ENCODE measurements around the gene GAPVD1.
A peak's percentile ranks its signal among the peaks of the same experiment; 100 is the strongest.

The GAPVD1 gene

GRCh38 chr9:125325826-125326225 lies 64.2 kb downstream of the GAPVD1 start:
- Mint-ChIP-seq H3K27me3 (no peaks in the 10 kb centered on the region), H3K4me1 (no peaks in the 10 kb centered on the region), H3K36me3 (peaks cover 15% of the 10 kb centered on the region), H3K9me3 (no peaks in the 10 kb centered on the region), H3K27ac (no peak overlapping the region), H3K4me3 (no peak overlapping the region)

DNA sequence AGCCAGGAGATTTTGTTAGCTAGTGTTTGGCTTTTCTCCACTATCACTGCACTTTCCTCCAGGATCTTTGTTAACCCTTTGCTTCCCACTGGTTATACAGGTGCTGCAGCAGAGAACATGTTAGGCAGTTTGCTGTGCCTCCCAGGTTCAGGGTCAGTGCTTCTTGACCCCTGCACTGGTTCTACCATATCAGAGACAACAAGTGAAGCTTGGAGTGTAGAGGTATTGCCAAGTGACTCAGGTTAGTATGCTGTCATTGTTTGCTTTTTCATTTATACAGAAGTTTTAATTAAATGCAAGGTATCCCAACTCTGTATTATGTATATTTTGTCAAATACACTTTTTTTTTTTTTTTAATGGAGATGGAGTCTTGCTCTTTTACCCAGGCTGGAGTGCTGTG lies 68.4 kb downstream of the GAPVD1 start:
- Mint-ChIP-seq H3K9me3 (no peaks in the 10 kb centered on the region), H3K36me3 (peaks cover 15% of the 10 kb centered on the region), H3K4me3 (no peak overlapping the region), H3K27ac (no peak overlapping the region), H3K27me3 (no peaks in the 10 kb centered on the region), H3K4me1 (peaks cover 5% of the 10 kb centered on the region)

GRCh38 chr9:125330587-125330986 lies 69.0 kb downstream of the GAPVD1 start:
- peaks cover 16% of the 10 kb centered on the region for H3K36me3 Mint-ChIP-seq
- no peak overlapping the region for H3K27ac Mint-ChIP-seq
- no peaks in the 10 kb centered on the region for H3K9me3 Mint-ChIP-seq
- H3K27me3 Mint-ChIP-seq, result no peaks in the 10 kb centered on the region
- no peak overlapping the region for H3K4me3 Mint-ChIP-seq
- peaks cover 5% of the 10 kb centered on the region for H3K4me1 Mint-ChIP-seq

DNA sequence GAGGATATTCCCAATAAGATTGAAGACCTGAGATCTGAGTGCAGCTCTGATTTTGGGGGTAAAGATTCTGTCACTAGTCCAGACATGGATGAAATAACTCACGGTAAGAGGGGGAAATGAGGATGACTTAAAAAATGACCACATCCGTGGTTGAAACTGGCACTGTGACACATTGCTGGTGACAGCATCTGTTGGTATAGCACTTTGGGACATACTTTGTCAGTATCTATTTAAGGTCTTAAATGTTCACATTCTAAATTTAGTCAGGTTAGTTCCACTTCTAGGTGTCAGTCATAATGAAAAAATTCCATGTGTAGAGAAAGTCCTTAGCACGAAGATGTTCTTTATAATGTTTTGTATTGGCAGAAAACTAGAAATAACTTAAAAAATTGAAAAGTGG lies 70.9 kb downstream of the GAPVD1 start:
- H3K4me3 Mint-ChIP-seq, result no peak overlapping the region
- H3K27me3 Mint-ChIP-seq, result no peaks in the 10 kb centered on the region
- no peaks in the 10 kb centered on the region for H3K9me3 Mint-ChIP-seq
- peaks cover 16% of the 10 kb centered on the region for H3K36me3 Mint-ChIP-seq
- peak overlapping the region; percentile 32 for H3K27ac Mint-ChIP-seq
- peaks cover 5% of the 10 kb centered on the region for H3K4me1 Mint-ChIP-seq

DNA sequence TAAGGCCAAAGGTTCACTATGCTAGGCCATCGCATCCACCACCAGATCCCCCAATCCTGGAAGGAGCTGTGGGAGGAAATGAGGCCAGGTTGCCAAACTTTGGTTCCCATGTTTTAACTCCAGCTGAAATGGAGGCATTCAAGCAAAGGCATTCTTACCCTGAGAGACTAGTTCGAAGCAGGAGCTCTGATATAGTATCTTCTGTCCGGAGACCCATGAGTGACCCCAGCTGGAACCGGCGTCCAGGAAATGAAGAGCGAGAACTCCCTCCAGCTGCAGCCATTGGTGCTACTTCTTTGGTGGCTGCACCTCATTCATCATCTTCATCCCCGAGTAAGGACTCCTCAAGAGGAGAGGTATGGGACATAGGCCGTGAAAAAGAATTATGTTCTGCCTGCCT lies 75.6 kb downstream of the GAPVD1 start:
- H3K4me3 Mint-ChIP-seq, result no peak overlapping the region
- H3K27me3 Mint-ChIP-seq, result no peaks in the 10 kb centered on the region
- peaks cover 19% of the 10 kb centered on the region for H3K36me3 Mint-ChIP-seq
- no peaks in the 10 kb centered on the region for H3K9me3 Mint-ChIP-seq
- peaks cover 4% of the 10 kb centered on the region for H3K4me1 Mint-ChIP-seq
- no peak overlapping the region for H3K27ac Mint-ChIP-seq

- Mint-ChIP-seq H3K36me3 (peaks cover 17% of the 10 kb centered on the region), H3K4me3 (no peak overlapping the region), H3K9me3 (no peaks in the 10 kb centered on the region), H3K27me3 (no peaks in the 10 kb centered on the region), H3K4me1 (no peaks in the 10 kb centered on the region), H3K27ac (no peak overlapping the region)
Measured at GRCh38 chr9:125338929-125339328, 77.3 kb downstream of the GAPVD1 start.

DNA sequence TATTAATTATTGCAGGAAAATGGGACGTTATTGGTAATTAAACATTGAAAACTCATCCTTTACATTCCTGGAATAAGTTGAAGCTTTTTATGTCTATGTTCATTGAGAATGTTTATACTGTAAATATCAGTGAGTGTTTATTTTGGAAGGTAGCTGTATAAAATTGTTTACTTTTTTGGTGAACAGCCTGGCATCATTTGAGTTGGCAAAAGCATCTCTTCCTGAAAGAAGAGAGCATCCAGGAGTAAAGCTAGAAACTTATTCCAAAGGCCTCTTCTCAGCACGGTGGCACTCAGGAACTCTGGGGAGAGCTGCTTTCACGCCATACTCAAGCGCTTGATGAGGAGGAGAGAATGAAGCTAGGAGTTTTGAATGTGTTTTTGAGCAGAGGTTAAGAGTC lies 79.9 kb downstream of the GAPVD1 start:
- peaks cover 16% of the 10 kb centered on the region for H3K36me3 Mint-ChIP-seq
- no peaks in the 10 kb centered on the region for H3K4me1 Mint-ChIP-seq
- no peaks in the 10 kb centered on the region for H3K9me3 Mint-ChIP-seq
- no peaks in the 10 kb centered on the region for H3K27me3 Mint-ChIP-seq
- no peak overlapping the region for H3K4me3 Mint-ChIP-seq
- no peak overlapping the region for H3K27ac Mint-ChIP-seq

GRCh38 chr9:125343518-125344275 lies 82.1 kb downstream of the GAPVD1 start:
- H3K27me3 Mint-ChIP-seq, result no peaks in the 10 kb centered on the region

DNA sequence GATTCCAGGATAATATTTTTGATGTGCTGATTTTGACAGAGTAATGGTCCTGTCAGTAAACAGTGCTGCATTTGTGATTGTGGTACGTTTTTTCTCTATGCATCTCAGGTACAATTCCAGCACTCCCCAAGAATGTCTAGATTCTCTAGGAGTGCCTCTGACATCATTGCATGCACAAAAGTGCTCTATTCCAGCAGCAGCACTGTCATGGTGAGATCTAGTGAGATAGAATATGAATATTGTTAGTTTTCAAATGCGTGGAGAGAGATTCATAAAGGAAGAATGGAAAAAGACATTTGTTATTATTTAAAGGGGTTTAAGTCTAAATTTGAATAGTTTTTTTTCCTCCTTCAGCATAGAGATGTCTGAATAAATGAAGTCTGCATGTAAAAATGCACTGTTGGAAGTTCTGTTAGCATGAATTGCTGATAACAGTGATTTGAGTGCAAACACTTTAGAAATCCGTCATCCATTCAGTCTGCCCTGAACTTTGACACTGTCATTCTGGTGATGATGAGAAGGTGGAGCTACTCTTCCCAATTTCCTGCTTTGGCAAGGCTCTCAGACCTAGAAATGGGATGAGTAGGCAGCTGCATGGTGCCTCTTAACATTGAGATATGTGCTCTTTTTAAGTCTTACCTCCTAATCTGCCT lies 84.6 kb downstream of the GAPVD1 start:
- peaks cover 25% of the 10 kb centered on the region for H3K36me3 Mint-ChIP-seq
- no peaks in the 10 kb centered on the region for H3K9me3 Mint-ChIP-seq
- H3K27ac Mint-ChIP-seq, result no peak overlapping the region
- no peaks in the 10 kb centered on the region for H3K4me1 Mint-ChIP-seq
- H3K27me3 Mint-ChIP-seq, result no peaks in the 10 kb centered on the region
- H3K4me3 Mint-ChIP-seq, result no peak overlapping the region

More at GRCh38 chr9:125343518-125344275, 82.1 kb downstream of the GAPVD1 start:
- Mint-ChIP-seq H3K36me3 (peaks cover 13% of the 10 kb centered on the region), H3K9me3 (no peaks in the 10 kb centered on the region), H3K4me1 (no peaks in the 10 kb centered on the region), H3K4me3 (no peak overlapping the region), H3K27ac (no peak overlapping the region)

- Mint-ChIP-seq H3K4me1 (no peaks in the 10 kb centered on the region), H3K36me3 (peaks cover 10% of the 10 kb centered on the region), H3K27ac (no peak overlapping the region), H3K27me3 (no peaks in the 10 kb centered on the region), H3K9me3 (no peaks in the 10 kb centered on the region), H3K4me3 (no peak overlapping the region)
Measured at GRCh38 chr9:125355601-125356000, 94.0 kb downstream of the GAPVD1 start.

DNA sequence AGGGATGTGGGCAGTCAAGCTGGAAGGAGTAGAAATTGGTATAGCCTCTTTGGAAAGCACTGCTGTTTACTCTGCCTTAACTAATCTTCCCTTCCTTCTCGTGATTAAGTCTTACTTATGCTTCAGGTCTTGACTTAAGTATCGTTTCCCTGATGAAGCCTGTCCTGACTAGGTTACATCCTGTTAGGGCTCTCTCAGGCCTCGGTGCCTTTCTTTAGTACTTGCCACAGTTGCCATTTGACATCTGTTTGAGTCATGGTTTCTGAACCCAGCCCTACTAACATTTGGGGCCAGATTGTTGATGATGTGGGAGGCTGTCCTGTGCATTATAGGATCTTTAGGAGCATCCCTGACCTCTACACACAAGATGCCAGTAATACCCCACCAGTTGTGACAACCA lies 94.4 kb downstream of the GAPVD1 start:
- H3K9me3 Mint-ChIP-seq, result no peaks in the 10 kb centered on the region
- peaks cover 3% of the 10 kb centered on the region for H3K4me1 Mint-ChIP-seq
- H3K27ac Mint-ChIP-seq, result peak overlapping the region; percentile 35
- peaks cover 7% of the 10 kb centered on the region for H3K36me3 Mint-ChIP-seq
- no peak overlapping the region for H3K4me3 Mint-ChIP-seq
- no peaks in the 10 kb centered on the region for H3K27me3 Mint-ChIP-seq

GRCh38 chr9:125359011-125359410 lies 97.4 kb downstream of the GAPVD1 start:
- Mint-ChIP-seq H3K27ac (peak overlapping the region; percentile 49), H3K27me3 (no peaks in the 10 kb centered on the region), H3K4me1 (peaks cover 13% of the 10 kb centered on the region), H3K4me3 (no peak overlapping the region), H3K9me3 (no peaks in the 10 kb centered on the region), H3K36me3 (peaks cover 6% of the 10 kb centered on the region)

DNA sequence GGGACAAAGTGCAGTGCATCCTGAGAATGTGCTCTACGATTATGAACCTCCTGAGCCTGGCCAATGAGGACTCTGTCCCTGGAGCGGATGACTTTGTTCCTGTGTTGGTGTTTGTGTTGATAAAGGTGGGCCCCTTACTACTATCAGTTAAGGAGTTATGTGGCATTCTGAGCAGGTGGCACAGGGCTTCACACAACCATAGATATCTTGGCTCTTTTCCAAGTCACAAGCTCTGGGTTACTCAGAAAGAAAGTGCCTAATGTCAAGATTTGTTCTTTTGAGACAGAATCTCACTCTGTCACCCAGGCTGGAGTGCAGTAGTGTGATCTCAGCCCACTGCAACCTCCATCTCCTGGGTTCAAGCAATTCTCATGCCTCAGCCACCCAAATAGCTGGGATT lies 99.0 kb downstream of the GAPVD1 start:
- H3K4me3 Mint-ChIP-seq, result no peak overlapping the region
- H3K4me1 Mint-ChIP-seq, result peaks cover 13% of the 10 kb centered on the region
- no peaks in the 10 kb centered on the region for H3K27me3 Mint-ChIP-seq
- peaks cover 6% of the 10 kb centered on the region for H3K36me3 Mint-ChIP-seq
- no peak overlapping the region for H3K27ac Mint-ChIP-seq
- no peaks in the 10 kb centered on the region for H3K9me3 Mint-ChIP-seq

- Mint-ChIP-seq H3K36me3 (peaks cover 5% of the 10 kb centered on the region), H3K4me3 (no peak overlapping the region), H3K27ac (no peak overlapping the region), H3K4me1 (peaks cover 13% of the 10 kb centered on the region), H3K27me3 (no peaks in the 10 kb centered on the region), H3K9me3 (no peaks in the 10 kb centered on the region)
Measured at GRCh38 chr9:125361837-125362531, 100.4 kb downstream of the GAPVD1 start.

DNA sequence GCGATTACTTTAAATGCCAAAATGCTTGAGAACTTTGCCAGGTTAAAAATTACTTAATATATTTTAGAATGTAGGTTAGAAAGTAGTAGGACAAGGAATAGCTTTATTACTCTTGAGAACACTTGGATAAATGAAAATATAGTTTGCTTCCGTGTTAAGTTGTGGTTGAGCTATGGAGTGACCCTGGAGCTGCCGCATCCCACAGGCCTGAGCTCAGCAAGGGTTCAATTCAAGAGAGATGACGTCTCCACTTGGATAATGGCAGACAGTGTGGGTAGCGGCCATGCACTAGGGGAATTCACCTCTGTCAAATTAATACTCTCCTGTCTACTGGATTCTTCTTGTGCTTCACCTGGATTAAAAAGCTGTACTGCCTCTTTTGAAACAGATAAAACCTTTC lies 105.0 kb downstream of the GAPVD1 start:
- H3K4me3 Mint-ChIP-seq, result no peak overlapping the region
- no peak overlapping the region for H3K27ac Mint-ChIP-seq
- H3K9me3 Mint-ChIP-seq, result no peaks in the 10 kb centered on the region
- H3K27me3 Mint-ChIP-seq, result no peaks in the 10 kb centered on the region
- H3K4me1 Mint-ChIP-seq, result peaks cover 4% of the 10 kb centered on the region
- peaks cover under 1% of the 10 kb centered on the region for H3K36me3 Mint-ChIP-seq

- Mint-ChIP-seq H3K4me3 (no peak overlapping the region), H3K4me1 (peaks cover 8% of the 10 kb centered on the region), H3K27me3 (no peaks in the 10 kb centered on the region), H3K9me3 (no peaks in the 10 kb centered on the region), H3K36me3 (no peaks in the 10 kb centered on the region), H3K27ac (no peak overlapping the region)
Measured at GRCh38 chr9:125370786-125371185, 109.2 kb downstream of the GAPVD1 start.

All from activated naive CD4-positive, alpha-beta T cell treated with anti-CD3 and anti-CD28 coated beads, Interleukin-2, amount 50 U/mL, for 24 hours (primary cell).